PC-9 (cell line): ENCODE measurements around the gene EVI5. TPM values are rescaled to one million over a fixed set of nuclear protein-coding genes. Genes with fewer than 3 reads are reported as not detected.

Source experiments
- BruUV-seq: library from RNA; stranded (reverse); fragments of 400-500 nt; replicated peaks from 2 replicates; lab custom pipeline; 2021; lab: Mats Ljungman, UMichigan
- CTCF ChIA-PET: fragments of 300-600 bp; sonication (Branson Sonifier 250); formaldehyde crosslinking; loops from one replicate; lab custom pipeline; 2022; ENCODE audit warnings: antibody characterized with exemption; lab: Charles Lee
- POLR2A ChIA-PET: fragments of 300-600 bp; sonication (Branson Sonifier 250); formaldehyde crosslinking; loops from one replicate; lab custom pipeline; 2022; ENCODE audit warnings: antibody characterized with exemption; ENCODE audit not compliant: unreplicated experiment; lab: Charles Lee
- DNase-seq, 2 experiments: peaks; one replicate each; pipeline versions ENCODE4 v3.0.0 to v3.0.0-alpha.2; 2015 to 2022; ENCODE audit warnings: mixed read lengths in 1 of 2
- H2AFZ ChIP-seq: fragments of 200-600 bp; sonication (generic); 2 replicates; pipeline ENCODE4 v1.8.1; 2017; ENCODE audit warnings: antibody characterized with exemption
- H3F3A ChIP-seq: fragments of 200-600 bp; sonication (generic); 2 replicates; pipeline ENCODE4 v1.8.1; 2017; ENCODE audit warnings: antibody characterized with exemption, mild to moderate bottlenecking, low read depth; ENCODE audit not compliant: insufficient read depth
- H3K27ac ChIP-seq: fragments of 200-600 bp; sonication (generic); 2 replicates; pipeline ENCODE4 v1.6.1; 2016; ENCODE audit warnings: mixed run types
- H3K27me3 ChIP-seq: fragments of 200-600 bp; sonication (generic); 2 replicates; pipeline ENCODE4 v1.6.1; 2016; ENCODE audit warnings: low read depth, mixed run types; ENCODE audit not compliant: insufficient read depth
- H3K36me3 ChIP-seq: fragments of 200-600 bp; sonication (generic); 2 replicates; pipeline ENCODE4 v1.6.1; 2016; ENCODE audit warnings: low read depth, mixed run types
- H3K4me1 ChIP-seq: fragments of 200-600 bp; sonication (generic); replicated peaks from 2 replicates; pipeline ENCODE4 v1.6.1; 2016; ENCODE audit warnings: mixed run types; ENCODE audit not compliant: insufficient read depth
- H3K4me2 ChIP-seq: fragments of 200-600 bp; sonication (generic); 2 replicates; pipeline ENCODE4 v1.6.1; 2017; ENCODE audit warnings: mixed run types
- H3K4me3 ChIP-seq: fragments of 200-600 bp; sonication (generic); 2 replicates; pipeline ENCODE4 v1.6.1; 2016; ENCODE audit warnings: mixed run types
- H3K79me2 ChIP-seq: fragments of 200-600 bp; sonication (generic); 2 replicates; pipeline ENCODE4 v1.6.1; 2017; ENCODE audit warnings: low read depth, mixed run types
- H3K9me2 ChIP-seq: fragments of 200-600 bp; sonication (generic); 2 replicates; pipeline ENCODE4 v1.8.1; 2017; ENCODE audit warnings: mild to moderate bottlenecking; ENCODE audit not compliant: insufficient read depth
- H3K9me3 ChIP-seq: fragments of 200-600 bp; sonication (generic); 2 replicates; pipeline ENCODE4 v1.8.1; 2016; ENCODE audit warnings: low read depth; ENCODE audit not compliant: insufficient read depth
- H4K20me1 ChIP-seq: fragments of 200-600 bp; sonication (generic); 2 replicates; pipeline ENCODE4 v1.8.1; 2017; ENCODE audit not compliant: insufficient read depth
- EZH2 ChIP-seq: fragments of 200-600 bp; sonication (generic); IDR thresholded peaks from 2 replicates; pipeline ENCODE4 v1.8.0; 2017; ENCODE audit warnings: antibody characterized with exemption, low read depth
- intact Hi-C: fragments of 100-400 bp; cut with micrococcal nuclease; formaldehyde crosslinking; loops from one replicate; pipeline ENCODE4 v1.10.0; 2022; ENCODE audit not compliant: unreplicated experiment
- total RNA-seq: library from RNA; stranded (reverse); gene quantifications from 2 replicates; pipeline ENCODE4 v1.2.3, GENCODE V29; 2021
- TF ChIP-seq, protein P1 (sequence below): fragments of 200-600 bp; sonication (generic); conservative IDR thresholded peaks from 2 replicates; pipeline ENCODE4 v1.6.1; 2017; ENCODE audit warnings: mixed run types, antibody characterized with exemption, mild to moderate bottlenecking, moderate library complexity

Gene EVI5
- total RNA-seq, 1 experiment from 2014 or later, result 32.0 TPM

DNA sequence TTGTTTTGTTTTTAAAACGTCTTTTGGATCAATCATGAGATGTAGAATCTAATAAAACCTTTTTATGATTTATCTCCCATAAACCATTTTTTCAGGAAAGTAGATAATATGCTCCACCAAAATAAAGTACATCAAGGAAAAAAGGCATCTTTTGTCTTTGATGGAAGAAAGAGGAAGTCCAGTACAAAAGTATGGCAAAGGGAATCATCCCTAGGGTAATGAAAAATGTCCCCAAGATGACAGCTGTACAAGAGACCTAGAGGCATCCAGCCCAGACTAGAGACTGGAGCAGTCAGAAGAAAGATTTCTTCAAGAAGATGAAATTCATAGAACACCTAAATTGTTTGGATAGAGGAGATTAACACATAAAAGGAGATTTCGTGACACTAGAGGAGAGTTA lies 265.9 kb downstream of the EVI5 start:
- ChIA-PET CTCF (no interaction called here), POLR2A (no interaction called here)
- intact Hi-C loops, result no loop called here
- Histone ChIP-seq H3K4me1 (no peaks in the 10 kb centered on the region), H3K27me3 (no peaks in the 10 kb centered on the region), H3K27ac (no peak overlapping the region), H3K79me2 (no peaks in the 10 kb centered on the region), H3K9me2 (no peaks in the 10 kb centered on the region), H3F3A (no peaks in the 10 kb centered on the region), H3K9me3 (no peaks in the 10 kb centered on the region), H4K20me1 (no peaks in the 10 kb centered on the region), H2AFZ (no peak overlapping the region), H3K4me3 (no peak overlapping the region), H3K4me2 (no peak overlapping the region), H3K36me3 (no peaks in the 10 kb centered on the region)
- BruUV-seq, result no TSS peak
- DNase-seq, result no peak
- TF ChIP-seq, protein P1, sequence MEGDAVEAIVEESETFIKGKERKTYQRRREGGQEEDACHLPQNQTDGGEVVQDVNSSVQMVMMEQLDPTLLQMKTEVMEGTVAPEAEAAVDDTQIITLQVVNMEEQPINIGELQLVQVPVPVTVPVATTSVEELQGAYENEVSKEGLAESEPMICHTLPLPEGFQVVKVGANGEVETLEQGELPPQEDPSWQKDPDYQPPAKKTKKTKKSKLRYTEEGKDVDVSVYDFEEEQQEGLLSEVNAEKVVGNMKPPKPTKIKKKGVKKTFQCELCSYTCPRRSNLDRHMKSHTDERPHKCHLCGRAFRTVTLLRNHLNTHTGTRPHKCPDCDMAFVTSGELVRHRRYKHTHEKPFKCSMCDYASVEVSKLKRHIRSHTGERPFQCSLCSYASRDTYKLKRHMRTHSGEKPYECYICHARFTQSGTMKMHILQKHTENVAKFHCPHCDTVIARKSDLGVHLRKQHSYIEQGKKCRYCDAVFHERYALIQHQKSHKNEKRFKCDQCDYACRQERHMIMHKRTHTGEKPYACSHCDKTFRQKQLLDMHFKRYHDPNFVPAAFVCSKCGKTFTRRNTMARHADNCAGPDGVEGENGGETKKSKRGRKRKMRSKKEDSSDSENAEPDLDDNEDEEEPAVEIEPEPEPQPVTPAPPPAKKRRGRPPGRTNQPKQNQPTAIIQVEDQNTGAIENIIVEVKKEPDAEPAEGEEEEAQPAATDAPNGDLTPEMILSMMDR, result no peak
- TF ChIP-seq EZH2, result no peak

GRCh38 chr1:92516574-92516973 lies 268.3 kb downstream of the EVI5 start:
- Histone ChIP-seq H3K4me1 (no peaks in the 10 kb centered on the region), H3K79me2 (no peaks in the 10 kb centered on the region), H3K4me2 (no peak overlapping the region), H2AFZ (no peak overlapping the region), H4K20me1 (no peaks in the 10 kb centered on the region), H3F3A (no peaks in the 10 kb centered on the region), H3K9me3 (no peaks in the 10 kb centered on the region), H3K9me2 (no peaks in the 10 kb centered on the region), H3K27me3 (no peaks in the 10 kb centered on the region), H3K36me3 (no peaks in the 10 kb centered on the region), H3K4me3 (no peak overlapping the region), H3K27ac (no peak overlapping the region)
- POLR2A ChIA-PET, result no interaction called here
- TF ChIP-seq, protein P1, result no peak
- no peak for TF ChIP-seq EZH2
- DNase-seq, result no peak
- no TSS peak for BruUV-seq
- CTCF ChIA-PET, result no interaction called here
- intact Hi-C loops, result no loop called here

DNA sequence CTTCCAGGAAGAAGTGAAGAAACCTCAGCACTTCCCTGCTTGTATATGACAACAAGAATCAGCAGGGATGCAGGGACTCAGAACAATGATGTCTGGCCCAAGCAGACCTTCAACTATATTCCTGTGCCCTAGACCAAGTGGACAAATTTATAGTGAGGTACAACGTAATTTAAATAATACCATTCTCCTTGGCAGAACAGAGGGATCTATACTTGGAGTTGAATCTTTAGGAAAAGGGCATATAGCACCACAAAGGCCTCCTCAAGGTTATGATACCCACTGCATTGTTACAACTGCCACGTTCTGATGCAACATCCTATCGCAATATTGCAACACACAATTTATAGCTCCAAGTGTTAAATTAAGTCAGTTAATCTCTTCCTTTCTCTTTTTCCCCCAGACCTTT lies 269.1 kb downstream of the EVI5 start:
- H3K27ac ChIP-seq, result no peak overlapping the region
- H3K36me3 ChIP-seq, result no peaks in the 10 kb centered on the region
- H3K27me3 ChIP-seq, result no peaks in the 10 kb centered on the region
- H3K79me2 ChIP-seq, result no peaks in the 10 kb centered on the region
- no peaks in the 10 kb centered on the region for H3F3A ChIP-seq
- H3K9me2 ChIP-seq, result no peaks in the 10 kb centered on the region
- no peak overlapping the region for H2AFZ ChIP-seq
- CTCF ChIA-PET, result interaction anchor here (0.5 kb wide), 1 partner anchor 22 kb away, joined by 3 read pairs; no protein-coding TSS in a partner anchor
- no peak overlapping the region for H3K4me2 ChIP-seq
- intact Hi-C loops, result no loop called here
- no peaks in the 10 kb centered on the region for H3K4me1 ChIP-seq
- H3K9me3 ChIP-seq, result no peaks in the 10 kb centered on the region
- TF ChIP-seq EZH2, result no peak
- no TSS peak for BruUV-seq
- DNase-seq, result no peak
- POLR2A ChIA-PET, result no interaction called here
- no peaks in the 10 kb centered on the region for H4K20me1 ChIP-seq
- H3K4me3 ChIP-seq, result no peak overlapping the region

- POLR2A ChIA-PET, result interaction anchor here (0.6 kb wide), 1 partner anchor 865 kb away, joined by 5 read pairs; no protein-coding TSS in a partner anchor
- H3K79me2 ChIP-seq, result no peaks in the 10 kb centered on the region
- no peaks in the 10 kb centered on the region for H3K36me3 ChIP-seq
- intact Hi-C loops, result no loop called here
- no peaks in the 10 kb centered on the region for H3F3A ChIP-seq
- H2AFZ ChIP-seq, result no peak overlapping the region
- no peaks in the 10 kb centered on the region for H3K9me3 ChIP-seq
- no TSS peak for BruUV-seq
- no peaks in the 10 kb centered on the region for H4K20me1 ChIP-seq
- no peak for TF ChIP-seq EZH2
- TF ChIP-seq, protein P1, result no peak
- CTCF ChIA-PET, result no interaction called here
- no peaks in the 10 kb centered on the region for H3K9me2 ChIP-seq
- no peaks in the 10 kb centered on the region for H3K27me3 ChIP-seq
- no peak overlapping the region for H3K4me3 ChIP-seq
- no peak for DNase-seq
- no peaks in the 10 kb centered on the region for H3K4me1 ChIP-seq
- no peak overlapping the region for H3K27ac ChIP-seq
- H3K4me2 ChIP-seq, result no peak overlapping the region
Observed at GRCh38 chr1:92511541-92511940, 273.4 kb downstream of the EVI5 start.
